ENCODE results near the gene RAD50. TPM values are rescaled to one million over a fixed set of nuclear protein-coding genes. Genes with fewer than 3 reads are reported as not detected.
A peak's percentile ranks its signal among the peaks of the same experiment; 100 is the strongest.
"Not testable (repeated sequence)": the region's sequence is repeated elsewhere in the genome, so short reads cannot be mapped to it uniquely, and the experiment has no call there.

RAD50 gene
- total RNA-seq, 2 experiments from 2014 or later = 46.0 to 51.3 TPM

DNA sequence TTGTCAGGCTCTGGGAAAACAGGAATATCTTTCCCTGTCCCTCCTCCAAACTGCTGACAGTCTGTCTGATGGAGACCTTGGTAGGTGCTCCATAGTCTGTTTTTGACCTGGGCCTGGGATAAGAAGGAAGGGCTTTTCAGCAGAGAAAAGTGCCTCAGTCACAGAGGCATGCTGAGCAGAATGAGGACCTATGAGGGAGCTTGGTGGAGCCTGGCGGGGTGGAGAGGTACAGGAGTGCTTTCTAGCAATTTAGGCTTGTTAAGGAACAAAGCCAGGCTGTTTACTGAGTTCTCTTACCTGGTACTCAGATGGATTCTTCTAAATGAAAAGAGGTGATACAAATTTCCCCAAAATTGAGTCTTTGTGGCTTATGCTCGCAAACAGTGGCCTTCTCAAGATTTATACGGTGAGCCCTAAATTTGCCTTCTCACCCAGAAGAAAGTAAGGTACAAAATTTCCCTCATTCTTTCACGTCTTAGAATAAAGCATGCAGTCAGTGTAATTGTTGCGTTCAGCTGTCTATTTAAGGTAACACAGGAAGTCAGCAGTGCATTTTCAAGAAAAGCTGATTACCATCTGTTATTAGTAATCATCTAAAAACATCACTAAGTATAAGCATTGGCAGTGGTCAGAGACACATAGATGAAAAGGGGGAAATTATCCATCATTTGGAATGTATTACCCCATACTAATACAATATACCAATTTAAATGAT, 72.6 kb downstream of the RAD50 start:
- no peak overlapping the region for H3K27ac Mint-ChIP-seq
- no peak overlapping the region for H3K4me3 Mint-ChIP-seq
- peaks cover 35% of the 10 kb centered on the region for H3K36me3 Mint-ChIP-seq (ENCODE audit: low read depth)

DNA sequence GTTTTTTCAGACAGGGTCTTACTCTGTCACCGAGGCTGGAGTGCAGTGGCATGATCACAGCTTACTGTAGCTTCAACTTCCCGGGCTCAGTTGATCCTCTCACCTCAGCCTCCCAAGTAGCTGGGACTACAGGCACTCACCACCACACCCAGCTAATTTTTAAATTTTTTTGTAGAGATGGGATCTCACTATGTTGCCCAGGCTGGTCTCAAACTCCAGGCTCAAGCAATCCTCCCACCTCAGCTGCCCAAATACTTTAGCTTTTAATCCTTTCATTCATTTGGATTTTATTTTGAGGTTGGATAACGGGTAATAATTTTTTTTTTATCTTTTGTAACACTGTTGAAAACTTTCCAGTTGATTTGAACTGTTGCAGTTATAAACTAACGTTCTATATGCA, 76.8 kb downstream of the RAD50 start:
- H3K4me3 Mint-ChIP-seq; H3K9me3 Mint-ChIP-seq (ENCODE audit: low read depth); H3K27me3 Mint-ChIP-seq; ATAC-seq; DNase-seq; POLR2A ChIA-PET; H3K27ac Mint-ChIP-seq; intact Hi-C loops (cut with DNase I, micrococcal nuclease): not testable (repeated sequence)
- H3K4me1 Mint-ChIP-seq = peaks cover 34% of the 10 kb centered on the region
- CTCF ChIA-PET = interaction anchor here (1.0 to 1.9 kb wide), 3 partner anchors 15 to 69 kb away, joined by 3 to 4 read pairs (median 4); no protein-coding TSS in a partner anchor
- peaks cover 47% of the 10 kb centered on the region for H3K36me3 Mint-ChIP-seq (ENCODE audit: low read depth)

More for the DNA sequence above, 72.6 kb downstream of the RAD50 start:
- intact Hi-C loops (cut with DNase I, micrococcal nuclease) = no loop called here
- no peaks in the 10 kb centered on the region for H3K9me3 Mint-ChIP-seq (ENCODE audit: low read depth)
- H3K4me1 Mint-ChIP-seq = peaks cover 8% of the 10 kb centered on the region
- DNase-seq = no peak
- ChIA-PET POLR2A (interaction anchor here (0.7 kb wide), 1 partner anchor 43 kb away, joined by 12 read pairs; no protein-coding TSS in a partner anchor), CTCF (interaction anchor here (1.2 kb wide), 1 partner anchor 439 kb away, joined by 3 read pairs; no protein-coding TSS in a partner anchor)
- H3K27me3 Mint-ChIP-seq = no peaks in the 10 kb centered on the region
- ATAC-seq = peak; percentile 19

DNA sequence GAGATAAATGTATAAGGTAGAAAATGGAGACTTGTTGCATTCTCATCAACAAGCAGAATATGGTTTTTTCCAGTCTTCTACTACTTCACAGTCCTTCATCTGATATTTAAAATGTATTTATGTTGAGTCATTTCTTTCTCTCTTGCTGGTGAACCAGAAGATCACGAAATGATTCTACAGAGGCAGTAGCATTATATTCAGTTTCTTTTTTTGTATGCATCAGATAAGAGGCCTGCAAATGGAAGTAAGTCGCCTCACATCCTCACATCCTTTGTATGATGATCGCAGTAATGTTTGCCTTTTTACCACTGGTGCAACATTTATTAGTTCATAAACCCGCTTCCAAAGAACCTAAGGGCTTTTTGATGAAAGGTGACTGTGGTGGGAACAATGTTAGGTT, 79.1 kb downstream of the RAD50 start:
- intact Hi-C loops (cut with DNase I, micrococcal nuclease) = loop anchor here (1.0 to 5.0 kb wide), 8 partner anchors 13 to 537 kb away; partner anchors contain the start of gene RAD50 (in 1 of the 2)
- ATAC-seq = peak; percentile 89
- Mint-ChIP-seq H3K36me3 (ENCODE audit: low read depth) (peaks cover 60% of the 10 kb centered on the region), H3K4me3 (peak overlapping the region; percentile 11), H3K27me3 (no peaks in the 10 kb centered on the region), H3K9me3 (ENCODE audit: low read depth) (no peaks in the 10 kb centered on the region), H3K27ac (peak overlapping the region; percentile 83), H3K4me1 (peaks cover 50% of the 10 kb centered on the region)
- no peak for DNase-seq
- POLR2A ChIA-PET = no interaction called here
- CTCF ChIA-PET = interaction anchor here (0.7 kb wide), 1 partner anchor 357 kb away, joined by 3 read pairs; no protein-coding TSS in a partner anchor

DNA sequence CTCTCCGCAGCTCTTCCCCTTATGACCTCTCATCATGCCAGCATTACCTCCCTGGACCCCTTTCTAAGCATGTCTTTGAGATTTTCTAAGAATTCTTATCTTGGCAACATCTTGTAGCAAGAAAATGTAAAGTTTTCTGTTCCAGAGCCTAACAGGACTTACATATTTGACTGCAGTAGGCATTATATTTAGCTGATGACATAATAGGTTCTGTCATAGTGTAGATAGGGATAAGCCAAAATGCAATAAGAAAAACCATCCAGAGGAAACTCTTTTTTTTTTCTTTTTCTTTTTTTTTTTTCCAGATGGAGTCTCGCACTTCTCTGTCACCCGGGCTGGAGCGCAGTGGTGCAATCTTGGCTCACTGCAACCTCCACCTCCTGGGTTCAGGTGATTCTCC, 80.5 kb downstream of the RAD50 start:
- no peak for DNase-seq
- CTCF ChIA-PET = interaction anchor here (0.6 to 2.7 kb wide), 3 partner anchors 50 to 447 kb away, joined by 3 to 9 read pairs (median 3); no protein-coding TSS in a partner anchor
- Mint-ChIP-seq H3K27ac (peak overlapping the region; percentile 31), H3K27me3 (no peaks in the 10 kb centered on the region), H3K36me3 (ENCODE audit: low read depth) (peaks cover 63% of the 10 kb centered on the region), H3K4me3 (no peak overlapping the region), H3K9me3 (ENCODE audit: low read depth) (no peaks in the 10 kb centered on the region), H3K4me1 (peaks cover 60% of the 10 kb centered on the region)
- ATAC-seq = no peak
- intact Hi-C loops (cut with DNase I, micrococcal nuclease) = loop anchor here (2.0 to 5.0 kb wide), 4 partner anchors 80 to 538 kb away; partner anchors contain the start of gene RAD50 (in 1 of the 2)
- POLR2A ChIA-PET = no interaction called here

DNA sequence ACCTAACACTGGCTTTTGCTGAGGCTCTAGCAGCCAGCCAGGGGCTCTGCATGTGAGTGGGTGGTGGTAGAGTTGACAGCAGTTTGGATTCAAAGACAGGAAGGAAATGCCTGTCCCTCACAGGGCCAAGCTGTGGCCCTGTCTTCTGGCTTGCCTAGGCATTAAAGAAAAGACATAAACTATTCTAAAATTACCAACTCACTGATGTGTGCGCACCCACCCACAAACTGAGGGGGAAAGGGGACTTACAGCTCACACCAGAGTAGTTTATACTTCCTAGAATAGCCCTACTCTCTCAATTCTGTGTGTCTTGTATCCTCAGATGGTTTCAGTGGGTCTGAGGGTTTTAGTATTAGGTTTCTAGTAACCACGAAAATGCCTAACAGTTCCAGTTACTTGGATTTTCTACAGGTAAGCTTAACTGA, 82.9 kb downstream of the RAD50 start:
- Mint-ChIP-seq H3K4me3 (no peak overlapping the region), H3K27me3 (no peaks in the 10 kb centered on the region), H3K27ac (no peak overlapping the region), H3K4me1 (peaks cover 71% of the 10 kb centered on the region), H3K36me3 (ENCODE audit: low read depth) (peaks cover 67% of the 10 kb centered on the region), H3K9me3 (ENCODE audit: low read depth) (no peaks in the 10 kb centered on the region)
- ATAC-seq = peak; percentile 3
- peak; percentile 44 for DNase-seq
- ChIA-PET CTCF (interaction anchor here (1.3 kb wide), 1 partner anchor 139 kb away, joined by 4 read pairs; no protein-coding TSS in a partner anchor), POLR2A (no interaction called here)
- intact Hi-C loops (cut with DNase I, micrococcal nuclease) = loop anchor here (2.0 to 5.0 kb wide), 8 partner anchors 17 to 212 kb away; partner anchors contain the start of genes KIF3A (in 1 of the 2) and RAD50 (in 1 of the 2)

DNA sequence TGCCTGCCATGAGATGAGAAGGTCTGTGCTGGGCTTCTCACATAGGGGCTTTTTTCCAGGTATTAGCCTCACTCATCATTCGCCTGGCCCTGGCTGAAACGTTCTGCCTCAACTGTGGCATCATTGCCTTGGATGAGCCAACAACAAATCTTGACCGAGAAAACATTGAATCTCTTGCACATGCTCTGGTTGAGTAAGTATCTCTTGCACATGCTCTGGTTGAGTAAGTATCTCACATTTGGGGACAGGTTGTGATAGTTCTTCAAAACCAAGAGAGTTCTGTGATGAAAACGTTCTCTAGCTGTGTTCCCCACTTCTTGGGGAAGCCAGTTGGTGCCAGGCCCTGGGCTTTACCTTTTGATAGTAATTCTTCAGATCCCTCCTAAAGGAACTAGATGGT, 83.8 kb downstream of the RAD50 start:
- H3K4me1 Mint-ChIP-seq = peaks cover 62% of the 10 kb centered on the region
- POLR2A ChIA-PET = interaction anchor here (1.1 to 1.7 kb wide), 5 partner anchors 9 to 150 kb away, joined by 3 to 6 read pairs (median 5); partner anchors contain the start of genes IRF1 and KIF3A
- no peaks in the 10 kb centered on the region for H3K9me3 Mint-ChIP-seq (ENCODE audit: low read depth)
- DNase-seq (no peak), ATAC-seq (peak; percentile 18)
- peaks cover 70% of the 10 kb centered on the region for H3K36me3 Mint-ChIP-seq (ENCODE audit: low read depth)
- intact Hi-C loops (cut with DNase I, micrococcal nuclease) = loop anchor here (1.0 to 5.0 kb wide), 7 partner anchors 18 to 182 kb away; partner anchors contain the start of gene KIF3A (in 1 of the 2)
- H3K27ac Mint-ChIP-seq = peak overlapping the region; percentile 23
- H3K4me3 Mint-ChIP-seq = no peak overlapping the region
- H3K27me3 Mint-ChIP-seq = no peaks in the 10 kb centered on the region
- CTCF ChIA-PET = interaction anchor here (0.6 to 1.9 kb wide), 5 partner anchors 19 to 115 kb away, joined by 3 to 8 read pairs (median 4); partner anchors contain the start of gene KIF3A

DNA sequence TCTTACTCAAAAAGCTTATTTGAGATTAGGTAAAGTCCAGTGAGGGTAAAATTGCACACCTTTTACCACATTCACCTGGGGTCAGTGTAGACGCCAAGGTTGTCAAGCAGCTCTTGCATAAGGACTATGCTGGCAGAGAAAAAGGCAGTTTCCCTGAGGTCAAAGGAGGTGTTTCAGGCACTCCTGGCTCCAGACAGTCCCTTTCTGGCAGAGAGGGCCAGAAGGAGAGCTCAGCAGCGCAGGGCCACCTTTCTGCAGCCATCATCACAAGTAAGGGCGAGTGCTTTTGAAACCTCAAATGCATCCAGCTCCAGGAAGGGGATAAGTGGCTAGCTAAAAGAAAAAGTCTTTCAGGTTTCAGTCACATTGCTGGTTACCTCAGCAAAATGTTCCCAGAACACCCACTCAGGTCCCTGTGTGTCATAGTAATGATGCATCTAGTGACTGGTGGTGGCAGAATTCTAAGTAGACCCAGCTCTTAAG, 84.5 kb downstream of the RAD50 start:
- Mint-ChIP-seq H3K27me3 (no peaks in the 10 kb centered on the region), H3K9me3 (ENCODE audit: low read depth) (no peaks in the 10 kb centered on the region), H3K4me1 (peaks cover 56% of the 10 kb centered on the region), H3K36me3 (ENCODE audit: low read depth) (peaks cover 70% of the 10 kb centered on the region), H3K27ac (peak overlapping the region; percentile 66), H3K4me3 (no peak overlapping the region)
- CTCF ChIA-PET = interaction anchor here (0.9 to 1.9 kb wide), 5 partner anchors 20 to 170 kb away, joined by 3 to 8 read pairs (median 4); partner anchors contain the start of gene KIF3A
- intact Hi-C loops (cut with DNase I, micrococcal nuclease) = loop anchor here (1.0 to 5.0 kb wide), 7 partner anchors 18 to 181 kb away; partner anchors contain the start of gene KIF3A (in 1 of the 2)
- POLR2A ChIA-PET = interaction anchor here (0.9 to 1.7 kb wide), 10 partner anchors 10 to 172 kb away, joined by 3 to 6 read pairs (median 3); partner anchors contain the start of genes CCNI2, IL13, IL4 and IRF1
- ATAC-seq = peak; percentile 84
- peak; percentile 74 for DNase-seq

DNA sequence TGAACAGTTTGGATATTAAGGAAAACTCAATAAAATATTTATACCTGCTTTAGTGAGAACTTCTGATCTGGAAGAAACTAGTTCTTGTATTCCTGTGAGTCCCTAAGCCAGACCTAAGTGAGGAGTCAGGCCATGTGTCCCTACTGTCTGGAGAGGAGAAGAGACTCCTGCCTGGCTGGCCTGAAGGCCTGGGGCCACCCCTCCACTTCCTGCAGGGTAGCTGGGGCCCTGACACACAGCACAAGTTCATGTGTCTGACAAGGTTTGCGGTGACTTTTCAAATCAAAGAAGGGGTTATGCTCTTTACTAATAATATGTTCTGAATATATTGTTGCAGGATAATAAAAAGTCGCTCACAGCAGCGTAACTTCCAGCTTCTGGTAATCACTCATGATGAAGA, 85.1 kb downstream of the RAD50 start:
- DNase-seq (peak; percentile 51), ATAC-seq (peak; percentile 60)
- Mint-ChIP-seq H3K4me3 (peak overlapping the region; percentile 13), H3K4me1 (peaks cover 51% of the 10 kb centered on the region), H3K27ac (peak overlapping the region; percentile 66), H3K27me3 (no peaks in the 10 kb centered on the region), H3K9me3 (ENCODE audit: low read depth) (no peaks in the 10 kb centered on the region), H3K36me3 (ENCODE audit: low read depth) (peaks cover 67% of the 10 kb centered on the region)
- intact Hi-C loops (cut with DNase I, micrococcal nuclease) = loop anchor here (1.0 to 5.0 kb wide), 7 partner anchors 19 to 180 kb away; partner anchors contain the start of gene KIF3A (in 1 of the 2)
- CTCF ChIA-PET = interaction anchor here (0.9 to 1.9 kb wide), 4 partner anchors 22 to 170 kb away, joined by 3 to 8 read pairs (median 5); partner anchors contain the start of gene KIF3A
- POLR2A ChIA-PET = interaction anchor here (0.9 to 1.7 kb wide), 10 partner anchors 10 to 172 kb away, joined by 3 to 6 read pairs (median 3); partner anchors contain the start of genes CCNI2, IL13, IL4 and IRF1

DNA sequence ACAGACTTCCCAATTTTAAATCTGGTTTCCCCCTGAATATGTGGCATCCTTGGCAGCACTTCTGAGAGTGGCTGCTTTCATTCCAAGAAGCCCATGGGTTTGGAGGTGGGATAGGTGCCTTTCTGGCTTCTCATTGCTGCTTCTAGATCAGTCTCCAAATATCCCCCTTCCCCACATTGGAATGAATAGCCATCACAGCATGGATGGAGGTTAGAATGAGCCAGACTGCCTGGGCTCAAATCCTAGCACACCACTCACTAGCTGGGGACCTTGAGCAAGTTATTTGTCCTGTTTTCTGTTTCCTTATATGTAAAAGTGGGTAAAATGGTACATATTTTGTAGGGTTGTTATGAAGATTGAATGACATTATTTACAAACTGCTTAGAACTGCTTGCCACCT, 87.4 kb downstream of the RAD50 start:
- intact Hi-C loops (cut with DNase I, micrococcal nuclease) = loop anchor here in 1 of 2 experiments (5.0 kb wide), 1 partner anchor 178 kb away; no protein-coding TSS in a partner anchor
- peaks cover 55% of the 10 kb centered on the region for H3K36me3 Mint-ChIP-seq (ENCODE audit: low read depth)
- no peak for DNase-seq
- no peak for ATAC-seq
- peaks cover 13% of the 10 kb centered on the region for H3K9me3 Mint-ChIP-seq (ENCODE audit: low read depth)
- H3K27ac Mint-ChIP-seq = no peak overlapping the region
- peaks cover 42% of the 10 kb centered on the region for H3K4me1 Mint-ChIP-seq
- CTCF ChIA-PET = interaction anchor here (0.6 to 1.6 kb wide), 2 partner anchors 30 to 834 kb away, joined by 3 to 5 read pairs; no protein-coding TSS in a partner anchor
- POLR2A ChIA-PET = no interaction called here
- peaks cover 7% of the 10 kb centered on the region for H3K27me3 Mint-ChIP-seq
- H3K4me3 Mint-ChIP-seq = no peak overlapping the region

DNA sequence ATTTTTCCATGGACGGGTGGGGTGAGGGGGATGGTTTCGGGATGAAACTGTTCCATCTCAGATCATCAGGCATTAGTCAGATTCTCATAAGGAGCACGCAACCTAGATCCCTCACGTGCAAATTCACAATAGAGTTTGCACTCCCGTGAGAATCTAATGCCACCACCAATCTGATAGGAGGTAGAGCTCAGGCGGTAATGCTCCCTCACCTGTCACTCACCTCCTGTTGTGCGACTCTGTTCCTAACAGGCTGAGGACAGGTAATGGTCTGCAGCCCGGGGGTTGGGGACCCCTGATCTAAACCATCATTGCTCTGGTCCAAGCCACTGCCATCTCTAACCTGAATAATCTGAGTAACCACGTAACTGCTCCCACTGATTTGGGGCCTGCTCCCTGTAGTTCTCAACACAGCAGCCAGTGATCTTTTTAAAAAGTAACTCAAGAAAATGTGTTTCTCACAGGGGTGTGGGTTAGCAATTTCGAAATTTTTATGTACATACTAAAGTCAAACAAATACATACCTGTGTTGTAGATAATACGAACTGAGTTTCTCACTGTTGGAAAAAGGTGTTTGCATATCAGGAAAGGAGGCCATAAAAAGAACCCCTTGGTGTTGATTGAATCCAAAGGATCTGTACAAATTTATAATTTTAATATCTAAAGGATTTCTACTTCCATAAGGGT, 89.9 kb downstream of the RAD50 start:
- Mint-ChIP-seq H3K4me1 (peaks cover 18% of the 10 kb centered on the region), H3K27ac (no peak overlapping the region), H3K27me3 (peaks cover 13% of the 10 kb centered on the region), H3K4me3 (no peak overlapping the region), H3K36me3 (ENCODE audit: low read depth) (peaks cover 39% of the 10 kb centered on the region), H3K9me3 (ENCODE audit: low read depth) (peaks cover 18% of the 10 kb centered on the region)
- intact Hi-C loops (cut with DNase I, micrococcal nuclease) = no loop called here
- DNase-seq (no peak), ATAC-seq (no peak)
- POLR2A ChIA-PET = no interaction called here
- CTCF ChIA-PET = interaction anchor here (0.5 kb wide), 1 partner anchor 361 kb away, joined by 3 read pairs; no protein-coding TSS in a partner anchor
